ENCODE measurements around the gene AKAP13. TPM values are rescaled to one million over a fixed set of nuclear protein-coding genes. Genes with fewer than 3 reads are reported as not detected.
A peak's percentile ranks its signal among the peaks of the same experiment; 100 is the strongest.

Gene AKAP13
- total and polyA plus RNA-seq, 7 donors = 21.6 to 142 (median 98.5) TPM

DNA sequence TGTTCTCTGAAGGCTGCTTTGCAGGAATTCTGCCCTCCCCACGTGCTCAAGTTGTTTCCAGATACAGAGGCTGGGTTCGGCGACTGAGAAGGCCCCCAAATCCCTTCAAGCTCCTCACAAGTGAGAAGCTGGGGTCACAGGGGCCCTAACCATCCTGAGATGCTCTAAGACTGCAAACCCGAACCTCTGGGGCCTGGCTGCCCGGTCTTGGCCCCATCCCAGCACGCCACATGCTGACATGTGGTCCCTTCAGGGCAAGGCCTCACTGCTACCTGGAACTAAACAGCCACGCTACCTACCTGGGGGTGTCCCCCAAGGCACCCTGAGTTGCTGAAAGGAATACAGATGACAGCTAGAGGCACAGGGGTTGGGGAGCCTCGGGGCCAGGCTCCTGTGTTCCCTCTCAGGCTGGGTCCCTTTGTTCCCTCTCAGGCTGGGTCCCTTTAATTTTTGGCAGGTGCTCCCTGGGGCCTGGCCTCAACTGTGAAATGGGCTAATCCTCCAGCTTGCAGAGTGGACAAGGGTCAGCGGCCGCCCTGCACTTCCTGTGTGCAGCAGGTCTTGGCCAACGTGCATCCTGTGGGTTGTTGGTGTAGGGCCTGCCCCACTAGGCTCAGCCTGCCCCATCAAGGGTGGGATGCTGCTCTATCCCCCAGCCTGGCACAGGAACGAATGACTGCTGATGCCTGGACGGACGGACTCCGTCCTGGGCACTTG is 381.8 kb downstream of the AKAP13 start:
- Histone ChIP-seq H3K36me3 (peaks cover 0 to 11% (median 0%) of the 10 kb centered on the region in 4 donors), H3K9me3 (no peaks in the 10 kb centered on the region), H3K4me1 (peaks cover 0 to 10% (median 5%) of the 10 kb centered on the region in 4 donors), H3K27me3 (no peaks in the 10 kb centered on the region), H3K27ac (peak overlapping the region in 1 of 4 donors; percentile 74), H3K4me3 (no peak overlapping the region)
- intact Hi-C loops (cut with DNase I) = no loop called here
- 87 to 90% methylated on average over 15 of the region's 15 CpGs for WGBS, 2 donors
- no peak for DNase-seq
- TF ChIP-seq EP300 (IDR thresholded peaks at IDR 0.05) (no peak), CTCF (IDR thresholded peaks at IDR 0.05) (no peak), POLR2A (IDR thresholded peaks at IDR 0.05) (no peak), POLR2AphosphoS5 (IDR thresholded peaks at IDR 0.05) (no peak)

- no peak for TF ChIP-seq EP300 (IDR thresholded peaks at IDR 0.05)
- TF ChIP-seq CTCF (IDR thresholded peaks at IDR 0.05) = no peak
- no peak for TF ChIP-seq POLR2AphosphoS5 (IDR thresholded peaks at IDR 0.05)
- no peak for TF ChIP-seq POLR2A (IDR thresholded peaks at IDR 0.05)
Observed at GRCh38 chr15:85762756-85763127, 382.3 kb downstream of the AKAP13 start.

DNA sequence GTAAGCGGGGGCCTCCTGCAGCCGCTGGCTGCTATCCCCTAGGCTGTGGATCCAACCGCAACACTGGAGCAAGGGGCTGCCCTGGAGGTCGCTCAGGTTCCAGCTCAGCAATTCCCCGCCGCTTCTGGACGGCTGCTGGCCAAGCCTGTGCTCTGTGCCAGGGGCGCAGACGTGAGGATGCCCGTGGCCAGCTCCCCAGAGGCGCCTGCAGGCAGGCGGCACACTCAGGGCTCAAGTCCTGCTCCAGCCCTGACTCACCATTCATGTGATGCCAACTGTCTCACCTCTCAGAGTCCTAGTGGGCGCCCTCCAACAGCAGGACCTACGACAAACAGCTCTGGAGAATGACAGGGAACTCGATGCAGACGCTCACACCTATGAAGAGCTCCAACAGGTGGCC is 382.8 kb downstream of the AKAP13 start:
- Histone ChIP-seq H3K36me3 (peaks cover 0 to 11% (median 0%) of the 10 kb centered on the region in 4 donors), H3K27me3 (no peaks in the 10 kb centered on the region), H3K4me1 (peaks cover 0 to 8% (median 1%) of the 10 kb centered on the region in 4 donors), H3K9me3 (no peaks in the 10 kb centered on the region), H3K27ac (peak overlapping the region in 1 of 4 donors; percentile 74), H3K4me3 (no peak overlapping the region)
- 95 to 96% methylated on average over 16 of the region's 16 CpGs for WGBS, 2 donors
- no peak for DNase-seq
- TF ChIP-seq EP300 (IDR thresholded peaks at IDR 0.05) (no peak), POLR2A (IDR thresholded peaks at IDR 0.05) (no peak), POLR2AphosphoS5 (IDR thresholded peaks at IDR 0.05) (no peak), CTCF (IDR thresholded peaks at IDR 0.05) (no peak)
- intact Hi-C loops (cut with DNase I) = no loop called here

More at GRCh38 chr15:85762756-85763127, 382.3 kb downstream of the AKAP13 start:
- intact Hi-C loops (cut with DNase I) = no loop called here
- 92 to 93% methylated on average over 8 of the region's 8 CpGs for WGBS, 2 donors
- Histone ChIP-seq H3K27ac (peak overlapping the region in 1 of 4 donors; percentile 74), H3K9me3 (no peaks in the 10 kb centered on the region), H3K4me1 (peaks cover 0 to 8% (median 3%) of the 10 kb centered on the region in 4 donors), H3K36me3 (peaks cover 0 to 11% (median 0%) of the 10 kb centered on the region in 4 donors), H3K4me3 (no peak overlapping the region), H3K27me3 (no peaks in the 10 kb centered on the region)
- no peak for DNase-seq

GRCh38 chr15:85763673-85764633 is 383.6 kb downstream of the AKAP13 start:
- no peak for DNase-seq
- Histone ChIP-seq H3K4me1 (peaks cover 0 to 8% (median 0%) of the 10 kb centered on the region in 4 donors), H3K27me3 (no peaks in the 10 kb centered on the region), H3K9me3 (no peaks in the 10 kb centered on the region), H3K4me3 (no peak overlapping the region), H3K27ac (peak overlapping the region in 3 of 4 donors; percentile 10 to 74 (median 21)), H3K36me3 (peaks cover 0 to 17% (median 0%) of the 10 kb centered on the region in 4 donors)
- 93 to 96% methylated on average over 28 of the region's 28 CpGs for WGBS, 2 donors
- intact Hi-C loops (cut with DNase I) = no loop called here
- TF ChIP-seq EP300 (IDR thresholded peaks at IDR 0.05) (no peak), CTCF (IDR thresholded peaks at IDR 0.05) (no peak), POLR2A (IDR thresholded peaks at IDR 0.05) (no peak), POLR2AphosphoS5 (IDR thresholded peaks at IDR 0.05) (no peak)
